K562 treated with DMSO at 1 percent for 12 hours (cell line): ENCODE data around the gene CT45A3. TPM values are rescaled to one million over a fixed set of nuclear protein-coding genes. Genes with fewer than 3 reads are reported as not detected.

ENCODE experiments used
- total RNA-seq: library from RNA; unstranded; fragments of 300-600 nt; gene quantifications from 2 replicates; pipeline ENCODE4 v1.2.3, GENCODE V29; 2022; ENCODE audit not compliant: insufficient read depth

Gene CT45A3, protein sequence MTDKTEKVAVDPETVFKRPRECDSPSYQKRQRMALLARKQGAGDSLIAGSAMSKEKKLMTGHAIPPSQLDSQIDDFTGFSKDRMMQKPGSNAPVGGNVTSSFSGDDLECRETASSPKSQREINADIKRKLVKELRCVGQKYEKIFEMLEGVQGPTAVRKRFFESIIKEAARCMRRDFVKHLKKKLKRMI
- not detected in 2 replicates for total RNA-seq

DNA sequence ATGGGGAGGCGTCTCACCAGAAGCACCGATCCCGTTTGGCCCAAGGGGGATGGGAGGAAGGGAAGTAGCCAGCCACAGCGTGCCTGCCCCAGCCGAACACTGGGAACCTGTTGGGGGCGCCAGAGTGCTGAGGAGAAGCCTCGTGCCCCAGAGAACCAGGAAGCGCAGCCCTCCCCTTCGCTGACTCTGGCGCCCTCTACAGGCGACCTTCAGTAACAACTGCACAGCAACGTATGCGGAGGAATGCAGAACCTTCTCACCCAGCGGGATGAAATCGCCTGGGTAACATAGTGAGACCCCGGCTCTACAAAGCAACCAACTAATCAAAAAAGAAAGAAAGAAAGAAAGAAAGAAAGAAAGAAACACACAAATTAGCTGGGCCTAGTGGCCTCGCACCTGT, at the start of gene CT45A3:
Gene CT45A3 (minus strand): TSS at position 101 of the 400 bp plus-strand sequence. CDS start 3,747 bp downstream, outside the sequence.

DNA sequence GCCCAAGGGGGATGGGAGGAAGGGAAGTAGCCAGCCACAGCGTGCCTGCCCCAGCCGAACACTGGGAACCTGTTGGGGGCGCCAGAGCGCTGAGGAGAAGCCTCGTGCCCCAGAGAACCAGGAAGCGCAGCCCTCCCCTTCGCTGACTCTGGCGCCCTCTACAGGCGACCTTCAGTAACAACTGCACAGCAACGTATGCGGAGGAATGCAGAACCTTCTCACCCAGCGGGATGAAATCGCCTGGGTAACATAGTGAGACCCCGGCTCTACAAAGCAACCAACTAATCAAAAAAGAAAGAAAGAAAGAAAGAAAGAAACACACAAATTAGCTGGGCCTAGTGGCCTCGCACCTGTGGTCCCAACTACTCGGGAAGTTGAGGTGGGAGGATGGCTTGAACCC, 34.7 kb upstream of the CT45A3 start, which contains the start of gene CT45A6:
Gene CT45A6 (minus strand): TSS at position 101 of the 400 bp plus-strand sequence. CDS start 3,794 bp downstream, outside the sequence.

DNA sequence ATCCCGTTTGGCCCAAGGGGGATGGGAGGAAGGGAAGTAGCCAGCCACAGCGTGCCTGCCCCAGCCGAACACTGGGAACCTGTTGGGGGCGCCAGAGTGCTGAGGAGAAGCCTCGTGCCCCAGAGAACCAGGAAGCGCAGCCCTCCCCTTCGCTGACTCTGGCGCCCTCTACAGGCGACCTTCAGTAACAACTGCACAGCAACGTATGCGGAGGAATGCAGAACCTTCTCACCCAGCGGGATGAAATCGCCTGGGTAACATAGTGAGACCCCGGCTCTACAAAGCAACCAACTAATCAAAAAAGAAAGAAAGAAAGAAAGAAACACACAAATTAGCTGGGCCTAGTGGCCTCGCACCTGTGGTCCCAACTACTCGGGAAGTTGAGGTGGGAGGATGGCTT, 17.4 kb upstream of the CT45A3 start, which contains the start of gene CT45A5:
Gene CT45A5 (minus strand): TSS at position 101 of the 400 bp plus-strand sequence. CDS start 3,774 bp downstream, outside the sequence.

DNA sequence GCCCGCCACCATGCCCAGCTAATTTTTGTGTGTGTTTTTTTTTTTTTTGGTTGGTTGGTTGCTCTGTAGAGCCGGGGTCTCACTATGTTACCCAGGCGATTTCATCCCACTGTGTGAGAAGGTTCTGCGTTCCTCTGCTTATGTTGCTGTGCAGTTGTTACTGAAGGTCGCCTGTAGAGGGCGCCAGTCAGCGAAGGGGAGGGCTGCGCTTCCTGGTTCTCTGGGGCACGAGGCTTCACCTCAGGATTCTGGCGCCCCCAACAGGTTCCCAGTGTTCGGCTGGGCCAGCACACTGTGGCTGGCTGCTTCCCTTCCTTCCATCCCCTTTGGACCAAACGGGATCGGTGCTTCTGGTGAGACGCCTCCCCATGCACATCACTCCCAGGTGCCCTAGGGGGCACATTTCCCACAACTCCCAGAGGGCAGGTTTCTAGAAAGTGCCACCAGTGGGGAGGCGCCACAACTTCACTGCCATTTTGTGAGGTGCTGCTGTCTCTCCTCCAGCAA, 54.8 kb downstream of the CT45A3 start, which contains the start of gene CT45A1:
Gene CT45A1 (plus strand): TSS at position 457 of the 507 bp plus-strand sequence. CDS start 5,302 bp downstream, outside the sequence.

Other genes starting within 250 kb of the CT45A3 start
- gene INTS6L, start 247.5 kb downstream of the CT45A3 start, total RNA-seq = 5.1 and 23.9 TPM in 2 replicates
- gene CT45A1, start 54.6 kb downstream of the CT45A3 start, total RNA-seq = not detected in 2 replicates
- 0.68 TPM in 1 of 2 replicates, not detected in the other for gene CT45A5, start 17.3 kb upstream of the CT45A3 start, total RNA-seq
- not detected in 2 replicates for gene CT45A6, start 34.6 kb upstream of the CT45A3 start, total RNA-seq
- gene CT45A2, start 51.8 kb upstream of the CT45A3 start, total RNA-seq = 1.2 TPM in 1 of 2 replicates, not detected in the other
- not detected in 2 replicates for gene CT45A7, start 69.1 kb upstream of the CT45A3 start, total RNA-seq
- not detected in 2 replicates for gene CT45A8, start 86.3 kb upstream of the CT45A3 start, total RNA-seq
- not detected in 2 replicates for gene CT45A9, start 103.6 kb upstream of the CT45A3 start, total RNA-seq
- 18.0 and 25.8 TPM in 2 replicates for gene CT45A10, start 125.3 kb upstream of the CT45A3 start, total RNA-seq
- 10.9 and 24.2 TPM in 2 replicates for gene SAGE1, start 125.5 kb upstream of the CT45A3 start, total RNA-seq
- gene MMGT1, start 205.8 kb upstream of the CT45A3 start, total RNA-seq = 8.6 and 18.4 TPM in 2 replicates
- 3.2 and 16.1 TPM in 2 replicates for gene SLC9A6, start 217.2 kb upstream of the CT45A3 start, total RNA-seq